Measurements from ENCODE around the gene GPC2.
"Not testable (repeated sequence)": the region's sequence is repeated elsewhere in the genome, so short reads cannot be mapped to it uniquely, and the experiment has no call there.

GPC2 gene

DNA sequence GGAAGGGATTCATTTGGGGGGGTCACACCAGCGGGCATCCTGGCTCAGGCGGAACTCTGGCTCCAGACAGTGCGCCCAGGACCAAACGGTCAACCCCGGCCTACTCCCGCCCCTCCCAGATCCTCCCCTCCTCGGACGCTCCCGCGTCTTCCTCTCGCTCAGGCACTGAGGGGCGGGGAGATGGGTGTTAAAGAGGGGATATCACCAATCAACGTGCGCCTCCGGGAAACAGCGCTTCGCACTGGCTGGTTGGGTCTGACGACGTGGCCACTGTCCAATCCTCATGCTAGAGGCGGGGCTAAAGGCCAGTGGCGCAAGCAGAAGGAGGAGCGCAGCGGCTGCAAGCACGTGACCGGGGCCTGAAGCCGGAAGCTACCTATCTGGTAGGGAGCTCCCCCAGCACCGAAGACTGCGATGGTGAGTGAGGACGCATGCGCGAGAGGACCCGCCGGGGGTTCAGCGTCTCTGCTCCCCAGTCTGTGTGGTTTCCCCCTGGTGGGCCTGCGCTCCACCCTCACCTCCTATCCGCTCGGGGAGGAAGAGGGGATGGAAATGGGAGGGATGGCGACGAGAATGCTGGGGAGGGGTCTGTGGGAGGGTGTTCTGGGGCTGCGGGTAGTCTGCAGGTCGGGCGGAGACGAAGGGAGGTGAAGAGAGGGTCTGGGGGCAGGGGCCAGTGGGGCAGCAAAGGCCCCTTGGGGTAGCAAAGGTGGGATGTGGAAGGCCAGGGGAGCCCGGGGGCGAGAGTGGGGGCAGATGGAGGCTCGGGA is 28.4 kb downstream of the GPC2 start, which contains the start of gene LAMTOR4:
TSS of gene LAMTOR4 (plus strand) at position 360 of the 770 bp plus-strand sequence. CDS start at position 415, 55 bp downstream.
- Mint-ChIP-seq H3K4me1 (peaks cover 26% of the 10 kb centered on the region), H3K27ac (ENCODE audit: low read depth) (peak within 1 kb of the TSS; percentile 97), H3K36me3 (ENCODE audit: insufficient read depth) (peaks cover 23% of the 10 kb centered on the region), H3K27me3 (no peaks in the 10 kb centered on the region), H3K4me3 (peak within 1 kb of the TSS; percentile 94), H3K9me3 (no peaks in the 10 kb centered on the region)
- peak; percentile 90 to 98 for DNase-seq (ENCODE audit: low spot score in 2 of 2)
- ATAC-seq (replicated peaks; ENCODE audit: extremely low read depth, poor library complexity, severe bottlenecking), result peak; percentile 96

- H3K4me1 Mint-ChIP-seq, result peaks cover 26% of the 10 kb centered on the region
Observed at GRCh38 chr7:100148225-100148558, 29.0 kb downstream of the GPC2 start.

GRCh38 chr7:100147278-100147677 is 29.9 kb downstream of the GPC2 start:
- ATAC-seq (replicated peaks; ENCODE audit: extremely low read depth, poor library complexity, severe bottlenecking), result no peak
- no peaks in the 10 kb centered on the region for H3K27me3 Mint-ChIP-seq
- H3K27ac Mint-ChIP-seq (ENCODE audit: low read depth), result no peak overlapping the region
- H3K36me3 Mint-ChIP-seq (ENCODE audit: insufficient read depth), result peaks cover 17% of the 10 kb centered on the region
- no peak overlapping the region for H3K4me3 Mint-ChIP-seq
- no peak for DNase-seq (ENCODE audit: low spot score in 2 of 2)
- H3K4me1 Mint-ChIP-seq, result peaks cover 21% of the 10 kb centered on the region
- no peaks in the 10 kb centered on the region for H3K9me3 Mint-ChIP-seq

More at GRCh38 chr7:100148225-100148558, 29.0 kb downstream of the GPC2 start:
- Mint-ChIP-seq H3K4me3 (peak overlapping the region; percentile 94), H3K36me3 (ENCODE audit: insufficient read depth) (peaks cover 20% of the 10 kb centered on the region), H3K27me3 (no peaks in the 10 kb centered on the region), H3K9me3 (no peaks in the 10 kb centered on the region), H3K27ac (ENCODE audit: low read depth) (peak overlapping the region; percentile 97)
- ATAC-seq (replicated peaks; ENCODE audit: extremely low read depth, poor library complexity, severe bottlenecking) (peak; percentile 4), DNase-seq (ENCODE audit: low spot score in 2 of 2) (no peak)

GRCh38 chr7:100146350-100146749 is 30.8 kb downstream of the GPC2 start:
- Mint-ChIP-seq H3K36me3 (ENCODE audit: insufficient read depth) (peaks cover 10% of the 10 kb centered on the region), H3K4me1 (peaks cover 17% of the 10 kb centered on the region)
- DNase-seq (ENCODE audit: low spot score in 2 of 2); ATAC-seq (replicated peaks; ENCODE audit: extremely low read depth, poor library complexity, severe bottlenecking); H3K27me3 Mint-ChIP-seq; H3K9me3 Mint-ChIP-seq; H3K27ac Mint-ChIP-seq (ENCODE audit: low read depth); H3K4me3 Mint-ChIP-seq: not testable (repeated sequence)

DNA sequence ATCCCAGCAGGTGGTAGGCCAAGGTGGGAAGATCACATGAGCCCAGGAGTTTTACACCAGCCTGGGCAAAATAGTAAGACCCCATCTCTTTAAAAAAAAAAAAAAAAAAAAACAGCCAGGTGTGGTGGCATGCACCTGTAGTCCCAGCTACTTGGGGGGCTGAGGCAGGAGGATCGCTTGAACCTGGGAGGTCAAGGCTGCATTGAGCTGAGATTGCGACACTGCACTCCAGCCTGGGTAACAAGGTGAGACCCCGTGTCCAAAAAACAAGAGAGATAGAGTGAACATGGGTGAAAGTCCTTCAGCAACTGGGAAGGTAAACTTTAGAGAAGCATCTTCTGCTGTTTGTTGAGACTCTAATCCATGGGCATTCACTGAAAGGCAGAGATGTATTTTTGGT is 34.7 kb downstream of the GPC2 start:
- Mint-ChIP-seq H3K27ac (ENCODE audit: low read depth) (no peak overlapping the region), H3K4me3 (no peak overlapping the region), H3K27me3 (peaks cover 8% of the 10 kb centered on the region), H3K4me1 (no peaks in the 10 kb centered on the region), H3K36me3 (ENCODE audit: insufficient read depth) (no peaks in the 10 kb centered on the region), H3K9me3 (no peaks in the 10 kb centered on the region)
- ATAC-seq (replicated peaks; ENCODE audit: extremely low read depth, poor library complexity, severe bottlenecking) (no peak), DNase-seq (ENCODE audit: low spot score in 2 of 2) (no peak)

DNA sequence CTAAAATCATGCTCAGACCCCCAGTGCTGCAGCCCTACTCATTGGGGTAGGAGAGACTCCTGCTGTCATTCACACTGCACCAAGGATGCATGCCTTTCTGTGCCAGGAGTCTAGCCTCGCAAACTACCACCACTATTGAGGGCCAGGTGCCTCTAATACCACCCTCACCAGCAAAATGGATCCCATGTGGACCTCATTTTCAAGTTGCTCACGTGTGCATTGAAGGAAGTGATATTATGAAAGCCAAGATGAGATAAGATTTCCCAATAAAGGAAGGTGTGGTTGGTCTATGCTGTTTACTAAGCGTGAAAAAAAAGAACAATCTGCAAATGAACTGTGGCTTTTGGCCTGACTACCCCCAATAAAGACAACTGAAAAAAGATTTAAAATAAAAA is 35.6 kb downstream of the GPC2 start:
- H3K27me3 Mint-ChIP-seq, result peaks cover 8% of the 10 kb centered on the region
- ATAC-seq (replicated peaks; ENCODE audit: extremely low read depth, poor library complexity, severe bottlenecking), result no peak
- no peak overlapping the region for H3K27ac Mint-ChIP-seq (ENCODE audit: low read depth)

GRCh38 chr7:100137851-100138760 is 39.1 kb downstream of the GPC2 start:
- no peak overlapping the region for H3K27ac Mint-ChIP-seq (ENCODE audit: low read depth)
- H3K9me3 Mint-ChIP-seq, result no peaks in the 10 kb centered on the region
- no peak for DNase-seq (ENCODE audit: low spot score in 2 of 2)
- ATAC-seq (replicated peaks; ENCODE audit: extremely low read depth, poor library complexity, severe bottlenecking), result no peak
- no peak overlapping the region for H3K4me3 Mint-ChIP-seq
- H3K4me1 Mint-ChIP-seq, result no peaks in the 10 kb centered on the region
- H3K36me3 Mint-ChIP-seq (ENCODE audit: insufficient read depth), result no peaks in the 10 kb centered on the region
- H3K27me3 Mint-ChIP-seq, result peaks cover 8% of the 10 kb centered on the region

More for the DNA sequence above, 35.6 kb downstream of the GPC2 start:
- Mint-ChIP-seq H3K4me1 (no peaks in the 10 kb centered on the region), H3K9me3 (no peaks in the 10 kb centered on the region), H3K36me3 (ENCODE audit: insufficient read depth) (no peaks in the 10 kb centered on the region), H3K4me3 (no peak overlapping the region)
- no peak for DNase-seq (ENCODE audit: low spot score in 2 of 2)

DNA sequence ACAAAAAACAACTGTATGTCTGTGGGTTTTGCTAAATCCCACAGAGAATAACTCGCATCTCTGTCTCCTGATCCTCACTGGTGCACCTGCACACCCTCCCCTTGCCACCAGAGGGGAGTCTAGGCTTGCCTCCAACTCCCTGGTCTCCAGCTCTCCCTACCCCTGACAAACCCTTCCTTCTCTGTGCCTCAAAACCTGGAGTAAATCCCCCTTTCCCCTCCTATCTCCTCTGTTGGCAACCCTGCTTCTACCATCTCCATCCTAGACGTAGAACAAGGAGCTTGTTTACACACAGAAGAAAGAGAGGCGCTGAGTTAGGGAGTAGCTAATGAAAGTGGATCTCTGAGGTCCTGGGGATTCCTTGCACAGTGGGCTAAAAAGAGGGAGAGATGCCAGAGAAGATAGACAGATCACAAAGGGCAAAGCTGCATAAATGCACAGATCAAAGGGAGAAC is 44.5 kb downstream of the GPC2 start:
- Mint-ChIP-seq H3K27ac (ENCODE audit: low read depth) (peak overlapping the region; percentile 39), H3K4me3 (no peak overlapping the region), H3K9me3 (no peaks in the 10 kb centered on the region), H3K36me3 (ENCODE audit: insufficient read depth) (peaks cover 3% of the 10 kb centered on the region), H3K27me3 (no peaks in the 10 kb centered on the region), H3K4me1 (peaks cover 19% of the 10 kb centered on the region)
- DNase-seq (ENCODE audit: low spot score in 2 of 2) (peak; percentile 39 to 46), ATAC-seq (replicated peaks; ENCODE audit: extremely low read depth, poor library complexity, severe bottlenecking) (peak; percentile 68)

DNA sequence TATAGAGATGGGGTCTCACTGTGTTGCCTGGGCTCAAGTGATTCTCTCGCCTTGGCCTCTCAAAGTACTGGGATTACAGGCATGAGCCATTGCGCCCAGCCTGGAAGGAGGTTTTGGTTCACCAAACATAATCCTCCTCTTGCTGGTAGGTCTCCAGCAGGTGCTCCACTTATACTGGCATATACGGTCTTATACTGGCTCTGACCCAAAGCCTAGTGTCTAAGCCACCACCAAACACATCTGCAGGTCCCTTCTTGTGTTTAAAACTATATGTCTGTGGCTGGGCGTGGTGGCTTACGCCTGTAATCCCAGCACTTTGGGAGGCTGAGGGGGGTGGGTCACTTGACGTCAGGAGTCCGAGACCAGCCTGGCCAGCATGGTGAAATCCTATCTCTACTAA is 45.1 kb downstream of the GPC2 start:
- H3K27me3 Mint-ChIP-seq, result no peaks in the 10 kb centered on the region
- H3K27ac Mint-ChIP-seq (ENCODE audit: low read depth), result peak overlapping the region; percentile 39
- H3K4me3 Mint-ChIP-seq, result no peak overlapping the region
- H3K4me1 Mint-ChIP-seq, result peaks cover 21% of the 10 kb centered on the region
- ATAC-seq (replicated peaks; ENCODE audit: extremely low read depth, poor library complexity, severe bottlenecking) (no peak), DNase-seq (ENCODE audit: low spot score in 2 of 2) (no peak)
- no peaks in the 10 kb centered on the region for H3K9me3 Mint-ChIP-seq
- H3K36me3 Mint-ChIP-seq (ENCODE audit: insufficient read depth), result peaks cover 3% of the 10 kb centered on the region

- peak; percentile 73 to 92 for DNase-seq (ENCODE audit: low spot score in 2 of 2)
- Mint-ChIP-seq H3K4me3 (peak overlapping the region; percentile 18), H3K36me3 (ENCODE audit: insufficient read depth) (peaks cover 12% of the 10 kb centered on the region), H3K27ac (ENCODE audit: low read depth) (peak overlapping the region; percentile 89), H3K9me3 (no peaks in the 10 kb centered on the region), H3K27me3 (no peaks in the 10 kb centered on the region), H3K4me1 (peaks cover 31% of the 10 kb centered on the region)
- ATAC-seq (replicated peaks; ENCODE audit: extremely low read depth, poor library complexity, severe bottlenecking), result no peak
Observed at GRCh38 chr7:100130608-100131453, 46.4 kb downstream of the GPC2 start.

DNA sequence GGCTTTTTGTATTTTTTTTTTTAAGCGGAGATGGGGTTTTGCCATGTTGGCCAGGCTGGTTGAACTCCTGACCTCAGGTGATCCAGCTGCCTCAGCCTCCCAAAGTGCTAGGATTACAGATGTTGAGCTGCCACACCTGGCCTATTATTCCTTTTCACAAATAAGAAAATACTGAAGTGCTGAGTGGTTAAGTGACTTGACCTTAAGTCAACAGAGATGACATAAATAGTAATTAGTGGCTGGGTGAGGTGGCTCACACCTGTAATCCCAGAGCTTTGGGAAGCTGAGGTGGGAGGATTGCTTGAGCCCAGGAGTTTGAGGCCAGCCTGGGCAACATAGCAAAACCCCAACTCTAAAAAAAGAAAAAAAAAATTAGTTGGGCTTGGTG is 47.0 kb downstream of the GPC2 start:
- not testable (repeated sequence) for H3K9me3 Mint-ChIP-seq; ATAC-seq (replicated peaks; ENCODE audit: extremely low read depth, poor library complexity, severe bottlenecking); DNase-seq (ENCODE audit: low spot score in 2 of 2); H3K4me3 Mint-ChIP-seq; H3K27me3 Mint-ChIP-seq; H3K27ac Mint-ChIP-seq (ENCODE audit: low read depth)
- peaks cover 35% of the 10 kb centered on the region for H3K4me1 Mint-ChIP-seq
- H3K36me3 Mint-ChIP-seq (ENCODE audit: insufficient read depth), result peaks cover 12% of the 10 kb centered on the region

DNA sequence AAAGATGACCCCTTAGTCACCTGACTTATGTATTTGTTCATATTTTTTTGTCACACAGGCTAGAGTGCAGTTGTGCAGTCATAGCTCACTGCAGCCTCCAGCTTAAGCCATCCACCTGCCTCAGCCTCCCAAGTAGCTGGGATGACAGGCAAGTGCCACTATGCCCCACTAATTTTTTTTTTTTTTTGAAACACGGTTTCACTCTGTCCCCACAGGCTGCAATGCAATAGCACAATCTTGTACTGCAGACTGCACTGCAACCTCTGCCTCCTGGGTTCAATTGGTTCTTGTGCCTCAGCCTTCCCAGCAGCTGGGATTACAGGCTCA is 48.6 kb downstream of the GPC2 start:
- DNase-seq (ENCODE audit: low spot score in 2 of 2) (no peak), ATAC-seq (replicated peaks; ENCODE audit: extremely low read depth, poor library complexity, severe bottlenecking) (no peak)
- no peaks in the 10 kb centered on the region for H3K27me3 Mint-ChIP-seq
- H3K36me3 Mint-ChIP-seq (ENCODE audit: insufficient read depth), result peaks cover 14% of the 10 kb centered on the region
- peak overlapping the region; percentile 98 for H3K4me3 Mint-ChIP-seq
- H3K4me1 Mint-ChIP-seq, result peaks cover 42% of the 10 kb centered on the region
- no peak overlapping the region for H3K27ac Mint-ChIP-seq (ENCODE audit: low read depth)
- no peaks in the 10 kb centered on the region for H3K9me3 Mint-ChIP-seq

Measured in central memory CD8-positive, alpha-beta T cell (primary cell).